GM18499 (cell line): ENCODE results near the gene CYP4F12.
"Not testable (repeated sequence)": the region's sequence is repeated elsewhere in the genome, so short reads cannot be mapped to it uniquely, and the experiment has no call there.

Experiments
- ATAC-seq: cut with Tn5 transposase; IDR thresholded peaks from one replicate; pipeline ENCODE4 v1.9.1; 2021; ENCODE audit warnings: moderate number of reproducible peaks; ENCODE audit not compliant: insufficient read depth, unreplicated experiment

CYP4F12 gene

DNA sequence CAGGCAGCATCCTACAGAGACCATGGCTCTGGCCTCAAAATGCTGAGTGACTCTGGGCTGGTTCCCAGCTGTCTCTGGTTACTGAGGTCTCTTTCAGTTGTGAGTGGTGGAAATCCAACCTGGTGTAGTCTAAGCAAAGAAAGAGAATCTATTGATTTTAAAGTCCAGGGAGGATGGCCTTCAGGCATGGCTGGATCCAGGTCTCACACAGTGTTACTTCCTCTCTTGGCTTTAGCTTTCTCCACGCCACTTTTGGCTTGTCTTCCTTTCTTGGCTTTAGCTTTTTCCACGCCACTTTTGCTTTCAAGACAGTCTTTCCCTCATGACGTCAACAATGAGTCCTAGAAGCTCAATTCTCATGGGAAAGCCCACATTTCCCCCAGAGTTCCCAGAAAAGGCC, 28.1 kb upstream of the CYP4F12 start:
- ATAC-seq: no peak

GRCh38 chr19:15649526-15649925, 23.4 kb upstream of the CYP4F12 start:
- no peak for ATAC-seq

- not testable (repeated sequence) for ATAC-seq
Observed at GRCh38 chr19:15650123-15650522, 22.8 kb upstream of the CYP4F12 start.

DNA sequence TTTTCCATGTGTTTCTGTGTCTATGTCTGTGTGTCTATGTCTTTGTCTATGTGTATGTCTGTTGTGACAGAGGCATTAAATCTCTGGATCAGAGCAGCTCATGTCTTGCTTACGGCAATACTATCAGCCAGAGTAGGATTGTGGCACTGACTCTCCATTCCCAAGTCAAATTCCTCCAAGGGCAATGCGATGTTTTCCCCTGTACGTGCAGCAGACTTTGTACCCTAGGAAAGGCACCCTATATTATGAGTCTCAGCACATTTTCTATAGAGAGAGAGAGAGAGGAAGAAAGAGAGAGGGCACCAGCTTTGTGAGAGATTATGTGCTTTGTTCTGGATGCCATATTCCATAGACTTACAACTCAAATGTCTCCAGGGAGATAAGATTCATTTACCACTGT, 21.1 kb upstream of the CYP4F12 start:
- ATAC-seq: no peak

DNA sequence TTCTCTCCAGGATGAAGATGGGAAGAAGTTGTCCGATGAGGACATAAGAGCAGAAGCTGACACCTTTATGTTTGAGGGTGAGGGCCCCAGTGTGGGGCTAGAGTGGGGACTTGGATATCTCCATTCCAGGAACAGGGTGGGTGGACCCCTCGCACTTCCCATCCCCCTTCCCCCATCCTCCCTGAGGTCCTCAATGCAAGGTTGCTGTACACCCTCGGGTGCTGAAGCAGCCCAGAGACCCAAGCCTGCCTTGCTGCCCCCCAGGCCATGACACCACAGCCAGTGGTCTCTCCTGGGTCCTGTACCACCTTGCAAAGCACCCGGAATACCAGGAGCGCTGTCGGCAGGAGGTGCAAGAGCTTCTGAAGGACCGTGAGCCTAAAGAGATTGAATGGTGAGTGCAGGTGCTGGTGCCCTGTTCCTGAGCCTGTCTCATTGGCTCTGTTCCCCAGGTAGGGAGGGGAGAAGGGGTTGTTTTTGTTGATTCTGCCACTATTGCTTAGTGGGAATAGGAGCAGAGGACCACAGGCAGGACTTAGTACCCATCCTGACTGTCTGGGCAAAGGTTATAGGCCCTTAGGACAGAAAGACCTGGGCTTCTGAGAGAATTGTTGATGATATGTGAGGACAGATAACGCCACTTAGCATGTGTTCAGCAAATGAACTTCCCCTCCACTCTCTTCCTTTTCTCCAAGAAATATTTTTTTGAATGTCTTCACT, 20.2 kb upstream of the CYP4F12 start:
- no peak for ATAC-seq

- ATAC-seq: no peak
Observed at GRCh38 chr19:15656467-15656866, 16.4 kb upstream of the CYP4F12 start.

- ATAC-seq: no peak
Observed at GRCh38 chr19:15663247-15663646, 9.6 kb upstream of the CYP4F12 start.

- no peak for ATAC-seq
Observed at GRCh38 chr19:15666186-15666585, 6.7 kb upstream of the CYP4F12 start.

DNA sequence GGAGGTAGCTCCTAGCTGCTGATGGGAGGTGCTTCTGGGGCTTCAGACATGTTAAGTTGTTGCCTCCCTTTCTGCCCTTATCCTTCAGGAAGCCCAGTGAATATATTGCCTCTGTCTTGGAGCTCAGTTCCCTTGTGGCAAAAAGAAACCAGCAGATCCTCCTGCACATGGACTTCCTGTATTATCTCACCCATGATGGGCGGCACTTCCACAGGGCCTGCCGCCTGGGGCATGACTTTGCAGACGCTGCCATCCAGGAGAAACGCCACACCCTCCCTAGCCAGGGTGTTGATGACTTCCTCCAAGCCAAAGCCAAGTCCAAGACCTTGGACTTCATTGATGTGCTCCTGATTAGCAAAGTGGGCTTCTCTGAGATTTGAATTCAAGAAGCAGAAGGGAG, 6.0 kb upstream of the CYP4F12 start:
- no peak for ATAC-seq

DNA sequence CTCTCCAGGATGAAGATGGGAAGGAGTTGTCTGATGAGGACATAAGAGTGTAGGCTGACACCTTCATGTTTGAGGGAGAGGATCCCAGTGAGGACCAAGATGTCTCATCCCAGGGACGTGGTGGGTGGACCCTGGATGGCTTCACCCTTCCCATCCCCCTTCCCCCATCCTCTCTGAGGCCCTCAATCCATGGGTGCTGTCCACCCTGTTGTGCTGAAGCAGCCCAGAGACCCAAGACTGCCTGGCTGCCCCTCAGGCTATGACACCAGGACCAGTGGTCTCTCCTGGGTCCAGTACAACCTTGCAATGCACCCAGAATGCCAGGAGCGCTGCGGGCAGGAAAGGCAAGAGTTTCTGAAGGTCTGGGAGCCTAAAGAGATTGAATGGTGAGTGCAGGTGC, 3.4 kb upstream of the CYP4F12 start:
- ATAC-seq: no peak

GRCh38 chr19:15669891-15670290, 3.0 kb upstream of the CYP4F12 start:
- ATAC-seq: no peak

DNA sequence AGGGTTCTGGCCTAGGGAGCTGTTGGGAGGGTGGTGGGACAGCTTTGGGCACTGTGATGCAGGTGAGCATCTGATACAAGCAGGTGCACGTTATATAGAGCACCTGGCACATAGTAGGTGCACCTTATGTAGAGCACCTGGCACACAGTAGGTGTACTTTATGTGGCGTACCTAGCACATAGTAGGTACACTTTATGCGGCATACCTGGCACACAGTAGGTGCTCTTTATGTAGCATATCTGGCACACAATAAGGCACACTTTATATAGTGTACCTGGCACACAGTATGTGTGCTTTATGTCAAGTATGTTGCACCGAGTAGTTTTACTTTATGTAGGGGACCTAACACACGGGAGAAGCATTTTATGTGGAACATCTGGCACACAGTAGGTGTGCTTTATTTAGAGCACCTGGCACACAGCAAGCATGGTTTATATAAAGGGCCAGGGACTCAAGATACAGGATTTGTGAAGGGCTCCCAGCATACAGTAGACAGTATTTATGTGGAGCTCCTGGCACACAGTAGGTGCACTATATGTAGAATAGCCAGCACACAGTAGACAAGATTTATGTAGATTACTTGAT, 1.6 kb upstream of the CYP4F12 start:
- ATAC-seq: no peak

GRCh38 chr19:15671891-15672579, 852 bp upstream of the CYP4F12 start:
- ATAC-seq: no peak

DNA sequence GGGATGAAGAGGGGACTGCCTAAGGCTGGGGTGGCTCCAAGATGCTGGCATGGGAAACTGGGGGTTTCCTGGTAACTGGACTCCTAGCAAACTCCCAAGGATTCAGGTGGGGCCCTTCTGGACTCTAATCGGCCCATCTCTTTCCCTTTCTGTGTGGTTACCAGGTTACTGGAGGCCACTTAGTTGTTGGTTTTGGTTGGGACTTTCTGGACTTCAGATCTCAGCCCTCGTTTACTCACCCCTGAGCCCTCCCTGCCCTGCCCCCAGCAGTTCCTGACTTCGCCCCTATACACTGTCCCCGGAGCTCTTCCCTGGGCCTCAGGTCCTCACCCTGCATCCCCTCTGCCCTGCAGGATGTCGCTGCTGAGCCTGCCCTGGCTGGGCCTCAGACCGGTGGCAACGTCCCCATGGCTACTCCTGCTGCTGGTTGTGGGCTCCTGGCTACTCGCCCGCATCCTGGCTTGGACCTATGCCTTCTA, 328 bp downstream of the CYP4F12 start:
- no peak for ATAC-seq

DNA sequence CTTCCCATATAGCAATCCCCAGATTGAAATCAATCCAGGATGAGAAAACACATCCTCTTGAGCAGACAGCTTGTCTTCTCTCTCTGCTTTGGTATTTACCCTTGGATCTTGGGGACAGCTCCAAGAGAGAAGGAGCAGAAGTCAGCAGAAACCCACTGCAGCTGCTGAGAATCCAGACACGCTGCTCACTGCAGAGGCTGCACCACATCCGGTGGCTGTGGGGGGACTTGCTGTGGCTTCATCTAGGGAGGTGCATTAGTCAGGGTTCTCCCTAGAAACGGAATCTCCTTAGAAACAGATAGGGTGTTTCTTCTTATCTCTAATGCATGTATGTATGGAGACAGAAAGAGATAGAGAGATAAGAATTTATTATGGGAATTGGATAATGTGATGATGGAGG, 2.7 kb downstream of the CYP4F12 start:
- ATAC-seq: no peak

DNA sequence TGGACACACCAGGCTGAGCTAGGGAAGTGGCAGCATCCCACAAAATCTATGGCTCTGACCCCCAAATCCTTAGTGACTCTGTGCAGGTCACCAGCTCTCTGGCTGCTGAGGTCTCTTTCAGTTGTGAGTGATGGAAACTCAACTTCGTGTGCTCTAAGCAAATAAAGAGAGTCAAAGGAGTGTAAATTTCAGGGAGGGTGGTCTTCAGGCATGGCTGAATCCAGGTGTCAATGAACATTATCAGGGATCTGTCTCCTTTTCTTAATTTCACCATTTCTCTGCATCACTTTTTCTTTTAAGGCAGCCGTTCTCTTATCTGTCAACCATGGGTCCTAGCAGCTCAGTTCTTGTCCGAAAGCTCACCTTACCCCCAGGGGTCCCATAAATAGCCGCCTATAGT, 6.2 kb downstream of the CYP4F12 start:
- no peak for ATAC-seq

GRCh38 chr19:15679865-15680264, 7.0 kb downstream of the CYP4F12 start:
- ATAC-seq: not testable (repeated sequence)

DNA sequence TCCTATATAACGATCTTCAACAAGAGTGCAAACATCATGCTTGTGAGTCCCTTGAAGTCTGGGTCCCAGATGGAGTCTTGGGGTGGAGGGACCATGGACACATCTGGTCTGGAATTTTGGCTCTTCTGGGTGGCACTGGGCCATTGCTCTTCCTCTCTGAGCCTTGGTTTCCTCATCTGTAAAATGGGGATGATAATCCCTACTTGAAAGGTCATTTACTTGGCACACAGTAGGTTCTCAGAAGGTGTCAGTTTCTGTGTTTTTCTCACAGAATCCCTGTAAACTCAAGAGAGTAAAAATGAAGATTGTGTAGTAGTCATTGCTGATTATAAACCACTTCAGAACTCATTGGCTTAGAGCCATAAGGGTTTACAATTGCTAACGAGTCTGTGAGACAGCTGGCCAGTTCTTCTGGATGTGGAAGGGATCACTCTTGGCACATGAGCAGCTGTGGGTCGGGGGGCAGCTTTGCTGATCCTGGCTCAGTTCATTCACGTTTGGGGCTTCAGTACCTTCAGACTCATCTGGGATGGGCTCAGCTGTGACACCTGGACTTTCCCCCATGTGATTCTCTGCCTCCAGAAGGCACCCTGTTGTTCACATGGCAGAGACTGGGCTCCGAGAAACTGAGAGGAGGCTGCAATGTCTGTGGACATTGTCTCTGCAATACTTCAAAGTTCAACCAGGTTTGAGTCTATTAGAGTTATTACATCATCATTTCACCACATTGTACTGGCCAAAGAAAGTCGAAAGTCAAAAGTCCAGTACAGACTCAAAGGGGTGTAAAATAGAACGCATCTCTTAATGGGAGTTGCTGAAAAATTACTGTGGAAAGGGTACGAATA, 7.8 kb downstream of the CYP4F12 start:
- ATAC-seq: no peak

- ATAC-seq: no peak
Observed at GRCh38 chr19:15683411-15683810, 10.5 kb downstream of the CYP4F12 start.

DNA sequence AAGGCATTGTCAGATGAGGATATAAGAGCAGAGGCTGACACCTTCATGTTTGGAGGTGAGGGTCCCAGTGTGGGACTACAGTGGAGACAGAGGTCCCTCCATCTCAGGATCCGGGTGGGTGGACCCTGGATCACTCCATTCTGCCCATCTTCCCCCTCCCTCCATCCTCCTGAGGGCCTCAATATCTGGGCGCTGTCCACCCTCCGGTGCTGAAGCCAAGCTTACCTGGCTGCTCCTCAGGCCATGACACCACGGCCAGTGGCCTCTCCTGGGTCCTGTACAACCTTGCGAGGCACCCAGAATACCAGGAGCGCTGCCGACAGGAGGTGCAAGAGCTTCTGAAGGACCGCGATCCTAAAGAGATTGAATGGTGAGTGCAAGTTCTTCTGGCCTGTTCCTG, 11.9 kb downstream of the CYP4F12 start:
- no peak for ATAC-seq
